ENCODE measurements around the gene TUBA3D.
"Not testable (repeated sequence)": the region's sequence is repeated elsewhere in the genome, so short reads cannot be mapped to it uniquely, and the experiment has no call there.

The TUBA3D gene

GRCh38 chr2:131516011-131516410, 40.1 kb downstream of the TUBA3D start:
- DNase-seq = no peak

GRCh38 chr2:131516621-131517020, 40.7 kb downstream of the TUBA3D start:
- DNase-seq = not testable (repeated sequence)

- no peak for DNase-seq
These were observed 41.4 kb downstream of the TUBA3D start for GRCh38 chr2:131517106-131517831.

- DNase-seq = not testable (repeated sequence)
These were observed 41.9 kb downstream of the TUBA3D start for GRCh38 chr2:131517856-131518255.

GRCh38 chr2:131518531-131518930, 42.6 kb downstream of the TUBA3D start:
- DNase-seq = not testable (repeated sequence)

- DNase-seq = no peak
These were observed 43.5 kb downstream of the TUBA3D start for GRCh38 chr2:131519466-131519865.

- DNase-seq = not testable (repeated sequence)
These were observed 44.1 kb downstream of the TUBA3D start for GRCh38 chr2:131519871-131520470.

GRCh38 chr2:131520526-131520925, 44.6 kb downstream of the TUBA3D start:
- DNase-seq = no peak

- DNase-seq = not testable (repeated sequence)
These were observed 45.6 kb downstream of the TUBA3D start for GRCh38 chr2:131521524-131521923.

GRCh38 chr2:131521961-131522781, 46.3 kb downstream of the TUBA3D start:
- DNase-seq = no peak

- not testable (repeated sequence) for DNase-seq
These were observed 49.3 kb downstream of the TUBA3D start for GRCh38 chr2:131525256-131525655.

- DNase-seq = peak; percentile 0
These were observed 51.4 kb downstream of the TUBA3D start, which contains the start of gene CCDC74A for GRCh38 chr2:131527131-131528001. TSS of gene CCDC74A (plus strand) at chr2:131527888. CDS start at chr2:131527971, 83 bp downstream.

- not testable (repeated sequence) for DNase-seq
These were observed 53.3 kb downstream of the TUBA3D start for GRCh38 chr2:131528981-131529863.

- DNase-seq = not testable (repeated sequence)
These were observed 54.0 kb downstream of the TUBA3D start for GRCh38 chr2:131529864-131530445.

- DNase-seq = not testable (repeated sequence)
These were observed 54.9 kb downstream of the TUBA3D start for GRCh38 chr2:131530626-131531344.

GRCh38 chr2:131531547-131532185, 55.7 kb downstream of the TUBA3D start:
- not testable (repeated sequence) for DNase-seq
